Neural progenitor cell (in vitro differentiated cells): ENCODE data around the gene FAM83G.

Experiments used
- CTCF ChIP-seq: fragments of 200-600 bp; sonication (generic); IDR thresholded peaks from 2 replicates; pipeline ENCODE4 v1.5.1; 2017; ENCODE audit warnings: antibody characterized with exemption, mild to moderate bottlenecking
- EZH2 ChIP-seq: fragments of 200-600 bp; sonication (generic); IDR thresholded peaks from 2 replicates; pipeline ENCODE4 v1.6.1; 2017; ENCODE audit warnings: antibody characterized with exemption, mild to moderate bottlenecking, moderate library complexity

- TF ChIP-seq EZH2 (no peak), CTCF (no peak)
Measured at GRCh38 chr17:18978050-18978449, 26.5 kb downstream of the FAM83G start.
